HL-60 (cell line): ENCODE data around the gene ARHGAP21.

Experiments used
- DNase-seq, 2 experiments: peaks; one replicate each; pipeline ENCODE4 v3.0.0-alpha.2; 2010 to 2020; ENCODE audit warnings: low read depth in 1 of 2, low spot score in 1 of 2
- H3K27ac ChIP-seq: fragments of 250-450 bp; sonication (Bioruptor Pico); replicated peaks from 2 replicates; pipeline ENCODE4 v1.5.1; 2020; ENCODE audit warnings: mild to moderate bottlenecking, moderate library complexity
- H3K27me3 ChIP-seq: fragments of 250-450 bp; sonication (Bioruptor Pico); 2 replicates; pipeline ENCODE4 v1.5.1; 2021; ENCODE audit warnings: mild to moderate bottlenecking, moderate library complexity; ENCODE audit not compliant: insufficient read depth, poor library complexity, severe bottlenecking
- H3K4me3 ChIP-seq: replicated peaks from 2 replicates; pipeline ENCODE4 v1.5.1; 2011; ENCODE audit warnings: mild to moderate bottlenecking, control low read depth, low read length; ENCODE audit not compliant: insufficient read depth
- GABPA ChIP-seq: IDR thresholded peaks from 2 replicates; pipeline ENCODE4 v1.6.1; 2012; ENCODE audit warnings: low read depth
- POLR2AphosphoS5 ChIP-seq: IDR thresholded peaks from 2 replicates; pipeline ENCODE4 v1.6.1; 2012; ENCODE audit warnings: low read depth
- SPI1 ChIP-seq: IDR thresholded peaks from 2 replicates; pipeline ENCODE4 v1.6.1; 2012; ENCODE audit warnings: low read depth, mild to moderate bottlenecking, borderline replicate concordance
- TF ChIP-seq, protein P1 (sequence below): IDR thresholded peaks from 2 replicates; pipeline ENCODE4 v1.6.1; 2012; ENCODE audit warnings: low read depth; ENCODE audit not compliant: insufficient replicate concordance
- TF ChIP-seq, protein P2 (sequence below): IDR thresholded peaks from one replicate; pipeline ENCODE4 v1.5.1; 2011; ENCODE audit warnings: low read length, control low read depth, inconsistent platforms; ENCODE audit not compliant: insufficient read depth

The ARHGAP21 gene

DNA sequence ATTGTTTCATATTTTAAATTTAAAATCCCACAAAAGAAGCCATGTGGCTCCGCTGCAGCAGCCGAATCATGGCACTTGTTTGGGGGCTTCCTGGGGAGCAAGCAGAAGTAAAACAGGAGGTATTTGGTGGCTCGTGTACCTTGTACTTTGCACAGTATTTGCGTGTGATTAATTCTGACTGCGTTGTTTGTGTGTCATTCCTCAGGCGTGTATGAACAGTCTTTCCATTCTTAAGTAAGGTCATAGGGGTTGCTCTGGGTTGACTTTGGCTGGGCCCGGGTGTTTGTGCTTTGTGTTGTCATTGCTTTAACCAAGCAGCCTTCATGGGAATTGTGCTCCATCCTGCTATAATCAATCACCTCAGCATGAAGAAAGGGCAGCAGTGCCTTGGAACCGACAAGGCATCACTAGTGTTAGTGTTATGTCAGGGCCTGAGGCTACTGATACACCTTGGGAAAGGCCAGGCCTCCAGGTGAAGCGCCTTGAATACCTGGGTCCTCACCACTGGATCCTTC lies 182.4 kb downstream of the ARHGAP21 start:
- Histone ChIP-seq H3K27me3 (no peaks in the 10 kb centered on the region), H3K4me3 (no peak overlapping the region), H3K27ac (no peak overlapping the region)
- no peak for DNase-seq
- TF ChIP-seq, protein P1, sequence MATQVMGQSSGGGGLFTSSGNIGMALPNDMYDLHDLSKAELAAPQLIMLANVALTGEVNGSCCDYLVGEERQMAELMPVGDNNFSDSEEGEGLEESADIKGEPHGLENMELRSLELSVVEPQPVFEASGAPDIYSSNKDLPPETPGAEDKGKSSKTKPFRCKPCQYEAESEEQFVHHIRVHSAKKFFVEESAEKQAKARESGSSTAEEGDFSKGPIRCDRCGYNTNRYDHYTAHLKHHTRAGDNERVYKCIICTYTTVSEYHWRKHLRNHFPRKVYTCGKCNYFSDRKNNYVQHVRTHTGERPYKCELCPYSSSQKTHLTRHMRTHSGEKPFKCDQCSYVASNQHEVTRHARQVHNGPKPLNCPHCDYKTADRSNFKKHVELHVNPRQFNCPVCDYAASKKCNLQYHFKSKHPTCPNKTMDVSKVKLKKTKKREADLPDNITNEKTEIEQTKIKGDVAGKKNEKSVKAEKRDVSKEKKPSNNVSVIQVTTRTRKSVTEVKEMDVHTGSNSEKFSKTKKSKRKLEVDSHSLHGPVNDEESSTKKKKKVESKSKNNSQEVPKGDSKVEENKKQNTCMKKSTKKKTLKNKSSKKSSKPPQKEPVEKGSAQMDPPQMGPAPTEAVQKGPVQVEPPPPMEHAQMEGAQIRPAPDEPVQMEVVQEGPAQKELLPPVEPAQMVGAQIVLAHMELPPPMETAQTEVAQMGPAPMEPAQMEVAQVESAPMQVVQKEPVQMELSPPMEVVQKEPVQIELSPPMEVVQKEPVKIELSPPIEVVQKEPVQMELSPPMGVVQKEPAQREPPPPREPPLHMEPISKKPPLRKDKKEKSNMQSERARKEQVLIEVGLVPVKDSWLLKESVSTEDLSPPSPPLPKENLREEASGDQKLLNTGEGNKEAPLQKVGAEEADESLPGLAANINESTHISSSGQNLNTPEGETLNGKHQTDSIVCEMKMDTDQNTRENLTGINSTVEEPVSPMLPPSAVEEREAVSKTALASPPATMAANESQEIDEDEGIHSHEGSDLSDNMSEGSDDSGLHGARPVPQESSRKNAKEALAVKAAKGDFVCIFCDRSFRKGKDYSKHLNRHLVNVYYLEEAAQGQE = no peak
- TF ChIP-seq GABPA (no peak), POLR2AphosphoS5 (no peak), SPI1 (no peak)
- TF ChIP-seq, protein P2, sequence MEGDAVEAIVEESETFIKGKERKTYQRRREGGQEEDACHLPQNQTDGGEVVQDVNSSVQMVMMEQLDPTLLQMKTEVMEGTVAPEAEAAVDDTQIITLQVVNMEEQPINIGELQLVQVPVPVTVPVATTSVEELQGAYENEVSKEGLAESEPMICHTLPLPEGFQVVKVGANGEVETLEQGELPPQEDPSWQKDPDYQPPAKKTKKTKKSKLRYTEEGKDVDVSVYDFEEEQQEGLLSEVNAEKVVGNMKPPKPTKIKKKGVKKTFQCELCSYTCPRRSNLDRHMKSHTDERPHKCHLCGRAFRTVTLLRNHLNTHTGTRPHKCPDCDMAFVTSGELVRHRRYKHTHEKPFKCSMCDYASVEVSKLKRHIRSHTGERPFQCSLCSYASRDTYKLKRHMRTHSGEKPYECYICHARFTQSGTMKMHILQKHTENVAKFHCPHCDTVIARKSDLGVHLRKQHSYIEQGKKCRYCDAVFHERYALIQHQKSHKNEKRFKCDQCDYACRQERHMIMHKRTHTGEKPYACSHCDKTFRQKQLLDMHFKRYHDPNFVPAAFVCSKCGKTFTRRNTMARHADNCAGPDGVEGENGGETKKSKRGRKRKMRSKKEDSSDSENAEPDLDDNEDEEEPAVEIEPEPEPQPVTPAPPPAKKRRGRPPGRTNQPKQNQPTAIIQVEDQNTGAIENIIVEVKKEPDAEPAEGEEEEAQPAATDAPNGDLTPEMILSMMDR = no peak

GRCh38 chr10:24536636-24537035 lies 187.1 kb downstream of the ARHGAP21 start:
- no peaks in the 10 kb centered on the region for H3K27me3 ChIP-seq
- no peak for DNase-seq
- H3K27ac ChIP-seq = no peak overlapping the region
- no peak overlapping the region for H3K4me3 ChIP-seq
- TF ChIP-seq SPI1 = no peak

DNA sequence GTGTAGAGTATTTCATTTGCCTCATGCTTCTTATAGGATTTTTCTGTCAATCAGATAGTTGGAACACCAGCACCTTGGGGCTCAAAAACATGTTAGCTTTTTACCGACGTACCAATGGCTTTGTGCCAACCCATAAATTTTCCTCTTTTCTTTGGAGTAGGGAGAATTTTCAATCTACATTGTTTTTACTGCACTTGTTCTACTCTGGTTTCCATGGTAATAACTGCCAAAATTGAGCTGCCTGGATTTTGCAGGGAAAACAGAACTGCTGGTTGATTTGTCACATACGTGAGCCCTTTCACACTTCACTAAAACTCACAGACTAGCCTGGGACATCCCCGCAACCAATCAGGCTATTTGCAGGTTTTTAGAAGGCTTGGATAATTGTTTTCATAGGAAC lies 189.7 kb downstream of the ARHGAP21 start:
- no peak for DNase-seq
- Histone ChIP-seq H3K4me3 (no peak overlapping the region), H3K27ac (no peak overlapping the region), H3K27me3 (no peaks in the 10 kb centered on the region)
- TF ChIP-seq GABPA = no peak
- TF ChIP-seq, protein P1 = no peak
- no peak for TF ChIP-seq SPI1
- TF ChIP-seq, protein P2 = no peak
- no peak for TF ChIP-seq POLR2AphosphoS5
